ENCODE measurements around the gene CACNA1C.

DNA sequence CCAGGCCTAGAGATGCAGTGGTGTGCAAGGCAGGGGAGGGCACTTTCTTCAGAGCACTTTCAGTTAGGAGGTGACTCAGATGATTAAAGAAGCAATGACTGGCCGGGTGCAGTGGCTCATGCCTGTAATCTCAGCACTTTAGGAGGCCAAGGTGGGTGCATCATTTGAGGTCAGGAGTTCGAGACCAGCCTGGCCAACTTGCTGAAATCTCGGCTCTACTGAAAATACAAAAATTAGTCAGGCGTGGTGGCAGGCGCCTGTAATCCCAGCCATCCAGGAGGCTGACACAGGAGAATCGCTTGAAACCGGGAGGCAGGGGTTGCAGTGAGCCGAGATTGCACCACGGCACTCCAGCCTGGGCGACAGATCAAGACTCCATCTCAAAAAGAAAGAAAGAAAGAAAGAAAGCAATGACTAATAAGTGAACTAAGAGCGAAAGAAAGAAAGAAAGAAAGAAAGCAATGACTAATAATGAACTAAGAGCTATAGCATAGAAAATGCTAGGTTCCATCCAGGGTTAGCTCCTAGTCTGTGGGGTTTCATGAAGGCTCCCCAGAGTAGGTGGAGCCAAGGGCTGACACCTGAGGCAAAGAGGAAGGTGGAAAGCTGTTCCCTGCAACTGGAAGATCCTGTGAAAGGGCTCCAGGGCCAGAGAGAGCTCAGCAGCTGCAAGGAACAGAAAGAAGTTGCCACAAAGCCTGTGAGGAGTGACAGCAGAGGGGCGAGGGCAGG is 334.5 kb downstream of the CACNA1C start:
- TF ChIP-seq, protein P1, sequence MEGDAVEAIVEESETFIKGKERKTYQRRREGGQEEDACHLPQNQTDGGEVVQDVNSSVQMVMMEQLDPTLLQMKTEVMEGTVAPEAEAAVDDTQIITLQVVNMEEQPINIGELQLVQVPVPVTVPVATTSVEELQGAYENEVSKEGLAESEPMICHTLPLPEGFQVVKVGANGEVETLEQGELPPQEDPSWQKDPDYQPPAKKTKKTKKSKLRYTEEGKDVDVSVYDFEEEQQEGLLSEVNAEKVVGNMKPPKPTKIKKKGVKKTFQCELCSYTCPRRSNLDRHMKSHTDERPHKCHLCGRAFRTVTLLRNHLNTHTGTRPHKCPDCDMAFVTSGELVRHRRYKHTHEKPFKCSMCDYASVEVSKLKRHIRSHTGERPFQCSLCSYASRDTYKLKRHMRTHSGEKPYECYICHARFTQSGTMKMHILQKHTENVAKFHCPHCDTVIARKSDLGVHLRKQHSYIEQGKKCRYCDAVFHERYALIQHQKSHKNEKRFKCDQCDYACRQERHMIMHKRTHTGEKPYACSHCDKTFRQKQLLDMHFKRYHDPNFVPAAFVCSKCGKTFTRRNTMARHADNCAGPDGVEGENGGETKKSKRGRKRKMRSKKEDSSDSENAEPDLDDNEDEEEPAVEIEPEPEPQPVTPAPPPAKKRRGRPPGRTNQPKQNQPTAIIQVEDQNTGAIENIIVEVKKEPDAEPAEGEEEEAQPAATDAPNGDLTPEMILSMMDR (IDR thresholded peaks at IDR 0.05) = no peak
- TF ChIP-seq POLR2AphosphoS5 (IDR thresholded peaks at IDR 0.05) = no peak
- TF ChIP-seq POLR2A (IDR thresholded peaks at IDR 0.05) = no peak
- no peak for TF ChIP-seq EP300 (IDR thresholded peaks at IDR 0.05)

Measured in suprapubic skin (tissue), 4 donors.